ENCODE results near the gene LTN1.
A peak's percentile ranks its signal among the peaks of the same experiment; 100 is the strongest.
"Not testable (repeated sequence)": the region's sequence is repeated elsewhere in the genome, so short reads cannot be mapped to it uniquely, and the experiment has no call there.

Gene LTN1

DNA sequence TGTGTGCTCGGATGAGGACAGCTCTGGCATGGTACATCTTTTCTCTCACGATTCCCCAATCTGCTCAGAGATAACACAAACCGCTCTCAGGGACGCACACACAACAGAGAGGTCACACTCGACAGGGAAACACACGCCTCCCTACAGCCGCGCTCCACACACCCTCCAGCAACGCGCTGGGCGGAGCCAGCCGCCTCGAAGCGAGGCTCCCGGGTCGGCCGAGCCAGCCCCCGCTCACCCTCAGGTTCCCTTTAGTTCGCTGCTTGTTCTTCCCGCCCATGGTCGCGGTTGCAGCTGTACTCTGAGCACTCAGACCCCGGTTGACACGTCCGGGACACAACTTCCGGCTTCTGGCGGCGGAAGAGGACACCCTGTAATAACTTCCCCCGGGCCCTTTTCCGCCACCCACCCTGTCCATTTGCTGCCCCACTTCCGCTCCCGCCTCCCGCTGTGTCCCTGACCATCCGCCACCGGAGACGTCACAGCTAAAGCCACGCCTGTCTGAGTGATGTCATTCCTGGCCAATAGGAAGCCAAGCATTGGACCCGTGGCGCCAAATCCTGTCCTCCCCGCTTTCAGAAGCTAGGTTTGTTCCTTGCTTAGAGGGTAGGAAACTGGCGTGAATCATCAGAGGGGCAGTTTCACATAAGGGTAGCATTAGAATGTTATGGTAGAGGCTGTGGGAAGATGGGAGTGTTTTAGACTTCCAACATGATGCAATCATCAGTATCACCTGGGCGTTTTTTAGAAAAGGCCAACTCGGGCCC, at the start of gene LTN1:
Gene LTN1 (minus strand): TSS at position 352 of the 767 bp plus-strand sequence. CDS start 72 bp downstream, at position 280.
- peak; percentile 88 for DNase-seq (ENCODE audit: low read depth)

GRCh38 chr21:29034678-29035077, 42.0 kb upstream of the LTN1 start:
- DNase-seq (ENCODE audit: low read depth) = no peak

DNA sequence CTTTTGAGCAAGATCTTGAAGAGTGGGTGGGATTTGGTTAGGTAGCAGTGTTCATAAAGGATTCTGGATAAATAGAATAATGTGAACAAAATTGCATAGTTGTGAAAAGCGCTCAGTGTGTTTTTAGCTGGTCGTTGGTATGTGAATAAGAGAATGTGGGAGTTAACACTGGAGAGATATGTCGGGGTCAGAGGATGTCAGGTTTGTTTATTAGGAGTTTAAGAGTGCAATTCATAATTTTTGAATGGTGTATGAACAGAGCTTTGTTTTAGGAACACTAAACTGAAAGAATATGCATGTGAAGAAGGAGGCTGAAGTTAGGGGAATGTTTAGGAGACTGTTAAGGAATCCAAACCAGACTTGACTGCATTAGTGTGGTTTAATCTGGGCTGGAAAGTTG, 41.2 kb upstream of the LTN1 start:
- no peak for DNase-seq (ENCODE audit: low read depth)

- no peak for DNase-seq (ENCODE audit: low read depth)
Measured at GRCh38 chr21:29033301-29033700, 40.6 kb upstream of the LTN1 start.

DNA sequence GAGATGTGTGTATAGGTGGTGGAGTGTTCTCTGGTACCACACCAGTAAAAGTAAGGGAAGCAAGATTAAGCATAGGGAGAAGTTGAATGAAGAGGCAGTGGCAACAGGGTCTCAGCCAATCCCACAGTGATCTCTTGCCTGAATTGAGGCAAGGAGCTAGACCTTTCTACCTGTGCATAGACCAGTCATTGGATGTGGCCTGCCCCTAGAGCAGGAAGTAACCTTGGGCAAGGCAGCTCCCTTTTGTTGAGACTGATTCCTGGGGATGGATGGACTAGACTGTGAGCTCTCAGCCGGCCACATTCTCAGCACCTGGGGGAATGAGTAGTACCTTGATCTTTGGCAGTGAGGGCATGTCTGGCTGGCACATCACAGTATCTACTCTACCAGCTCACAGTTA, 38.2 kb upstream of the LTN1 start:
- no peak for DNase-seq (ENCODE audit: low read depth)

DNA sequence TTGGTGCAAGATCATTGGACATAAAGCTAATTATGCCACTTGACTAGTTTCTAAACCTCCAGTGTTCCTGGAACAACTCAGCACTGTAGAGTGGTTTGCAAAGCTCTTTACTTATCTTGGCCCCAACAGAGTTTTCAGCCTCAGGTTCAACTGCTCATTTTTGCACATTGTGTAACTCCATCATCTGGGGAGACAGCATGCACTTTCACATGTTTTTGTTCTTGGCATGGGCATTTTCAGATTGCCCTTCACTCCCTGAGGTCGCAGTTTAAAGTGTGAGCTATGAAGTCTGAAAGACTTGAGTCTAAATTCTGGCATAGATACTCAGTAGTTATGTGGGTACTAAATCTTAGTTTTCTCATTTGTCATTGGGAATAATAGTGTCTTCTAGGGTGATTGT, 36.8 kb upstream of the LTN1 start:
- DNase-seq (ENCODE audit: low read depth) = no peak

DNA sequence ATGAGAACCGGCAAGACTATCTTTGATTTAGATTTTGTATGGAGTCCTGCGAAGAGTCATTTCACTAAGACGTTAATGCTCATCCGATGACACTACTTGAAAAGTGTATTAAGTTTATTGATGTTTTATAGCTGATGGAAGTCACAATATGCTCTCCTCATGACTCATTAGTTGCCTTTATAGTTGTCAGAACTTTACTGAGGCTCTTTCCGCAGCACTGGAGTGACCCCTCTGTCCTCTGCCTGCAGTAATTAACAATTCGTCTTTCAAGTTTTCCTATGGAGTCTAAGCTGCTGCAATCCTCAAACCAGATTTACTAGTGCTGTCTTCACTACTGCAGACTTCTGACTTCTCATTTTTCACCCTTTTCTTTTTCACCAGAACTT, 32.6 kb upstream of the LTN1 start:
- DNase-seq (ENCODE audit: low read depth) = no peak

DNA sequence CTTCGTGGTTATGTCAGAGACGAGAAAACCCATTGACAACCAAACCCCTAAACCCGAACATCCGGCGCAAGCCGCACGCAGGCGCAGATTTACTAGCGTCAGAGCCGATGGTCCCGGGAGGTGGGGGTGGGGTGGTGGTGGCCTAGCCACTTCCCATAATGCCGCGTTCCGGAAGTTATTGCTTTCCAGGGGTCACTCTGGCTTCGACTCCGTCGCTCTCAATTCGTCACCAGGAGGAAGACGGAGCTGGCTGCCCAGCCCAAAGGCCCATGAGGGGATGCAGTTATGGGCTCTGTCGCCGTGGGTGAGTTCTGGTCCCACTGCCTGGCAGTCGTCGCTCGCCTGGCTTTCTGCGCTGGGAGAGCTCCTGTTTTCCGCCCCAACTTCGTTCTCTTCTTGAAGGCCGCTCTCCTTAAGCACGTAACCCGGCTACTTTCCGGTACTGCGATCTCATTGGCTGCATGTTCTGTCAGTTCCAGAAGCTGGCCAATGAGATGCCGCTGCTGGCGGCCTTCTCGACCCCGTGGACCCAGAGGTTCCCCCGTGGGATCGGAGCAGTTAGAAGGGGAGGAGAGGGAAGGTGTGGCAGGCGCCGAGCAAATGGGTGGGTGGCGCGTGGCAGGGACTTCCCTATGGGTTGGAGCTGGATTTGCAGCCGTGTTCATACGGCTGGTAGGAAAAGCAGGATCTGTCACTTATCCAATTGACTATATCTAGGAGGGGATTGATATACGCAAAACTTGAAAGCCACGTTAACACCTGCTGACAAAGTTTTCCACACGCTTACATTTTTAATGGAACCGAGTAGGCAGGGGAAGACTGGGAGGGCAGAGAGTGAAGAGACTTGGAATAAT, 32.0 kb upstream of the LTN1 start, which contains the start of gene USP16:
Gene USP16 (plus strand): TSS at position 195 of the 854 bp plus-strand sequence. CDS start 3,246 bp downstream, outside the sequence.
- DNase-seq (ENCODE audit: low read depth) = peak; percentile 84

DNA sequence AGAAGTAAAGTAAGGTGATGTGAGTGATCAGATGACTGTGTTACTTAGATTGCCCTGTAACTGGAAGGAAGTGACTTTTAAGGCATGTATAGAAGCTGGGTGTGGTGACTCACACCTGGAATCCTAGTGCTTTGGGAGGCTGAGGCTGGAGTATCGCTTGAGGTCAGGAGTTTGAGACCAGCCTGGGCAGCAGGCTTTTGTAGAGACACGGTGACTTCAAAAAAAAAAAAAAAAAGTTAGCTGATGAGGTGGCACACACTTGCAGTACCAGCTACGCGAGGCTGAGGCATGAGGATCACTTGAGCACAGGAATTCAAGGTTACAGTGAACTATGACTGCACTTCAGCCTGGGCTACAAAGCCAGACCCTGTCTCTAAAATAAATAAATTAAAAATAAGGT, 29.5 kb upstream of the LTN1 start:
- no peak for DNase-seq (ENCODE audit: low read depth)

DNA sequence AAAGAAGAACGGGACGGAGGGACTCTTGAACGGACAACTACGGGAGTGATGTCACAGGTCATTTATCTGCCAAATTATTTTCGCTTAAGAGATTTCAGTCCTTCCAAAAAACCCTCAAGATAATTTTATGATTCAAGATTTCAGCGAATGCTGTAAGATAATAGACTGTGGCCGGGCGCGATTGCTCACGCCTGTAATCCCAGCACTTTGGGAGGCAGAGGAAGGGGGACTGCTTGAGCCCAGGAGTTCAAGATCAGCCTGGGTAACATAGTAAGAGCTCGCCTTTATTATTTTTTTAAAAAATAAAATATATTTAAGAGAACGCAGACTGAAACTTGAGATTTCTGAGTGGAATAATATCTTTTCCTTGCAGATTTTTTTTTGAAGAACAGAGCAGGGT, 25.9 kb upstream of the LTN1 start:
- DNase-seq (ENCODE audit: low read depth) = no peak

DNA sequence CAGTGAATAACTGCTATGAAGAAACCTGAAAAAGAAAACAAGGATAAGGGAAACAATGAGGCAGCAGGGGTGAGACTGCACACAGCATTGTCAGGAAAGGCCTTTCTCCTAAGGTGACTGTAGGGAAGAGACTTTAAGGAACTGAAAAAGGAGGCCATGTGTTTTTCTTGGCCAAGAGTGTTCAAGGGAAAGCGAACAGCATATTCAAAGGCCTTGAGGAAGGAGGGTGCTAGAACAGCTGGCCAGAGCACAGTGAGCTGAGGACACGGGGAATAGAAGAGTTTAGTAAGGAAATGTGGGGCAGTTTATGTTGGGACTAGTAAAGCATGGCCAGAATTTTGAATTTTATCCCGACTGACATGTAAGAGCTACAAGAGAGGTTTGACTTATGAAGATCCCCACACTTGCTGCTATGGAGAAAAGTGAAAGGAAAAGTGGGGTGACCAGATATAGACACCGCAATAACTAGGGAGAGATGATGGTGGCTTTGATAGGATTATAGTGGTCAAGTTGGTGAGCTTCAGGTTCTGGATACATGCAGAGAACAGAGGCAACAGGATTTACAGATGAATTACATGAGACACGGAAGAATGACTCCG, 25.1 kb upstream of the LTN1 start:
- DNase-seq (ENCODE audit: low read depth) = no peak

DNA sequence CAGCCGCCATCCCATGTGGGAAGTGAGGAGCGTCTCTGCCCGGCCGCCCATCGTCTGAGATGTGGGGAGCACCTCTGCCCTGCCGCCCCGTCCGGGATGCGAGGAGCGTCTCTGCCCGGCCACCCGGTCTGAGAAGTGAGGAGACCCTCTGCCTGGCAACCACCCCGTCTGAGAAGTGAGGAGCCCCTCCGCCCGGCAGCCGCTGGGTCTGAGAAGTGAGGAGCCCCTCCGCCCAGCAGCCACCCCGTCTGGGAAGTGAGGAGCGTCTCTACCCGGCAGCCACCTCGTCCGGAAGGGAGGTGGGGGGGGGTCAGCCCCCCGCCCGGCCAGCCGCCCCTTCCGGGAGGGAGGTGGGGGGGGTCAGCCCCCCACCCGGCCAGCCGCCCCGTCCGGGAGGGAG, 18.6 kb upstream of the LTN1 start:
- not testable (repeated sequence) for DNase-seq (ENCODE audit: low read depth)

GRCh38 chr21:29008367-29008766, 15.7 kb upstream of the LTN1 start:
- DNase-seq (ENCODE audit: low read depth) = no peak

GRCh38 chr21:29007810-29008209, 15.1 kb upstream of the LTN1 start:
- DNase-seq (ENCODE audit: low read depth) = no peak

DNA sequence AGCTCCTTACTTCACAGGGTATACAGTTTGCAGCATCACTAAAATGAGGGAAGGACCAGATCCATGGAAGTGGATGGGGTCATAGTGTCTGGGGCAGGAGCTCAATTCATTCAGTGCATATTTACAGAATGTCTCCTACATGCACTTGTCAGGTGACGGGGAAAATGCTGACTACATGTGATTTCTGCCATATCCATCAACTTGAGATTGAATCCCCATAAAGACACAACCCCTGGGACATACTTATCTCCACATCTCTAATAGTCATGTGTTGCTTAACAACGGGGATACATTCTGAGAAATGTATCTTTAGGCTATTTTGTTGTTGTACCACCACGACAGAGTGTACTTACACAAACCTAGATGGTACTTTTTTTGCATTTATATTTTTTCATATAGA, 14.5 kb upstream of the LTN1 start:
- DNase-seq (ENCODE audit: low read depth) = no peak

DNA sequence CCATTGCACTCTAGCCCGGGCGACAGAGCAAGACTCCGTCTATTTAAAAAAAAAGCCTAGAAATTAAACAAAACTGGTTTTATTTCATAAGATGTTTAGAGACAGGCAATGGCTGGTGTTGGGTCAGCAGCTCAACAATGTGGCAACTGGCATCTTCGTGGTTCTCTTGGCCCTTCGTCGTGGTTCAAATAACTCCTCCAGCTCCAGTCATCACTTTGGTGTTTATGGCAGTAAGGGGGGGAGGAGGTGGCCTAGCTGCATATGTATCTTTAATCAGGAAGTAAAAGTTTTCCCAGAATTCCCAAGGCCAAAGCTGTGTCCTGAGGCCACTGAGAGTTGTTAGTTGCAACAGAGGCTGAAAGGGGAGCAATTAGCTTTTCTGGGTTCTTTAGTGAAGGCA, 13.0 kb upstream of the LTN1 start:
- no peak for DNase-seq (ENCODE audit: low read depth)

DNA sequence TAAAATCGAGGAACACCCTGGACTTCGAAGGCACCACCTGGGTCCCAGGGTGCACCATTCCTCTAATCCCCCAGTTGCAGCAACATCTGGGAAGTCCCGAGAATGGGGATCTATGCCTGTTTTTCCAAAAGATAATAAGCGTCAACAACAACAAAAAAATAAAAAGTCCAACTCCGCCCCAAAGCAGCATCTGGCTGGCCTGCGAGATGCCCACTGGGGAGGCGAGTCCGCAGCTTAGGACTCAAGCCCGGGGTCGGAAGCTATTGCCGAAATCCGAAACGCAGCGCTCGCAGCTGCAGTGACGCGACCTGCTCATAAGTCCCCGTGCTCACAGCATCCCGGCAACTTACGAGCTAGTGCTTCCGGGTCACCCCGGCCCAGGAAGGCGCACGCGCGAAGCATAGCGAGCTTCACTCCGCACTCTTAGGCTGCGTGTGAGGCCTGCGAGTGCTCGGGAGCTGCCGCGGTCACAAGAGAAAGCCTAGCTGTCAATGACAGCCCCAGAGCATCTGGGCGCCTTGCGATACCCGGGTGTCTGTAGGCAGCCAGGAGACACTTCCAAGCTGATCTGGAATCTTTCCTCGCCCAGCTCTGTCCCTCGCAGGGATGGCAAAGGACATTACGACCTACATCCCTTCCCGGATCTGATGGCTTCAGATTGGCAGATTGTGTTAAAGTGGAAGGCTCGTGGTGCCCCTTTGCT, 9.9 kb upstream of the LTN1 start:
- peak; percentile 85 for DNase-seq (ENCODE audit: low read depth)

GRCh38 chr21:28993293-28993629, 584 bp upstream of the LTN1 start:
- no peak for DNase-seq (ENCODE audit: low read depth)

DNA sequence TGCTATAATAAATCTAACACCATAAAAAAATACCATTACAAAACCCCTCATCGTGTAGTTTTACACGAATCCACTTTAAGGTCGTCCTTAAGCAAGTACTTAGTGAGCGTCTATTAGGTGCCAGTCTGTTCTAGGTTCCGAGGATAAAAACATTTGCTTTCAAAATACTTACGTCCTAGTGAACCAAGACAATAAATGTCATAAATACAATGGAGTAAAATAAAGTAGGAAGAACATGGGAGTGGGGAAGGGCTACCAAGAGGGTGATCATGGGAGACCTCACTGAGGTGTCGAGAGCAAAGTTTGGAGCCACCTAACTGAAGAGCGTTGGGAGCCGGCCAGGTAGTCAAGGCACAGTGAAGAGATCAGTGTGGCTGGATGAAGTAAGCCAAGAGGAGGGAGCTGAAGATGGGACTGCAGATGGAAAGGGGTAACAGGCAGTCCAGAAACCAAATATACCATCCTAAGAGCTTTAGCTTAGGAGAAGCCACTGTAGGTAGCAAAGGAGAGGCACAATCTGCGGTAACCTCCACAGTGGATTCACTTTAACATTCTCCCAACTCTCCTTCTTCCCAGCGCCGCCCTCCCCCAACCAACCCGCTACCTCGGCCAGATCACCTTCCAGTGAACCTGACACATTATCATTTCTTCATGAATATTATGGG, 684 bp downstream of the LTN1 start:
- no peak for DNase-seq (ENCODE audit: low read depth)

DNA sequence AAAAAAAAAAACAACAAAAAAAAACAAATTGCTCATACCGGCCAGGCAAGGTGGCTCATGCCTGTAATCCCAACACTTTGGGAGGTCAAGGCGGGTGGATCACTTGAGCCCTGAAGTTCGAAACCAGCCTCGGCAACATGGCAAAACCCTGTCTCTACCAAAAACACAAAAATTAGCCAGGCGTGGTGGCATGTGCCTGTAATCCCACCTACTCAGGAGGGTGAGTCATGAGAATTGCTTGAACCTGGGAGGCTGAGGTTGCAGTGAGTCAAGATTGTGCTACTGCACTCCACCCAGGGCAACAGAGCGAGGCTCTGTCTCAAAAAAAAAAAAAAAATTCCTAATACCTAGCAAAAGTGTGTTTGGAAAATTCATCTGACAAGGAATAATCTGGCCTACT, 4.5 kb downstream of the LTN1 start:
- DNase-seq (ENCODE audit: low read depth) = not testable (repeated sequence)

GRCh38 chr21:28986677-28987076, 6.0 kb downstream of the LTN1 start:
- no peak for DNase-seq (ENCODE audit: low read depth)

DNA sequence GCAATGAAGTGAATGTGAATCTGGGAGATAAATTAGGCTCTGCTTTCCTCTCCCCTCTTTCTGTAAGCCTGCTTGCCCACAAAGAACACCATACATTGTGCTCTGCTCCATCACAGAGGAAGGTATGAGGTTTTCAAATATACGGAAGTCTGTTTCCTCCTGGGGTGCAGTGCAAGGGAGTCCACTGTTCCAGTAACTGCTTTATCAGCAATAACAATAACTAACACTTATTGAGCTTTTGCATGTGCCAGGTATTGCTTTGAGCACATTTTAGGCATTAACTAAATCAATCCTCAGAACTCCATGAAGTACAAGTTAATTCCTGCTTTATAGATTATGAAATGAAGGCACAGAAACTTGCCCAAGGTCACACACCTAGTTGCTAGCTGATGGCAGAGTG, 10.0 kb downstream of the LTN1 start:
- DNase-seq (ENCODE audit: low read depth) = no peak

Data from stimulated activated CD8-positive, alpha-beta memory T cell treated with anti-CD3 and anti-CD28 coated beads, Interleukin-15, amount 100 ng/mL, for 24 hours (primary cell).